Stomach (tissue), 9 donors: ENCODE measurements around the gene FCN1. TPM values are rescaled to one million over a fixed set of nuclear protein-coding genes. Genes with fewer than 3 reads are reported as not detected.

Experiments used
- DNase-seq, 2 donors: peaks; one replicate each; pipeline versions ENCODE4 v3.0.0 to v3.0.0-alpha.2; 2013 to 2019
- H3K27ac ChIP-seq, 5 donors: fragments of 200-600 bp in 4 of 5; sonication (generic) in 4 of 5; one replicate each; pipeline ENCODE4 v1.5.1; 2013 to 2019; ENCODE audit warnings: mild to moderate bottlenecking in 1 of 5, moderate library complexity in 1 of 5
- H3K27me3 ChIP-seq, 3 donors: fragments of 200-600 bp; sonication (generic); one replicate each; pipeline ENCODE4 v1.5.1; 2017 to 2019; ENCODE audit warnings: mixed run types in 1 of 3
- H3K36me3 ChIP-seq, 4 donors: fragments of 200-600 bp; sonication (generic); 1 replicate in 3 of 4; 2 replicates in 1 of 4; pipeline ENCODE4 v1.5.1; 2016 to 2019
- H3K4me1 ChIP-seq, 4 donors: fragments of 200-600 bp; sonication (generic); one replicate each; pipeline ENCODE4 v1.5.1; 2016 to 2019
- H3K4me3 ChIP-seq, 4 donors: fragments of 200-600 bp; sonication (generic) in 3 of 4; one replicate each; pipeline ENCODE4 v1.5.1; 2016 to 2019; ENCODE audit warnings: mild to moderate bottlenecking in 1 of 4
- H3K9me3 ChIP-seq, 4 donors: fragments of 200-600 bp; sonication (generic); one replicate each; pipeline ENCODE4 v1.5.1; 2016 to 2019
- CTCF ChIP-seq, 7 experiments: fragments of 450-650 bp in 4 of 7; fragments of 200-600 bp in 3 of 7; sonication (generic) in 3 of 7; IDR thresholded peaks; one replicate each; pipeline ENCODE4 v1.5.1; 2016 to 2019; ENCODE audit warnings: antibody characterized with exemption in 7 of 7, control low read depth in 2 of 7, mild to moderate bottlenecking in 1 of 7
- EP300 ChIP-seq: sonication (generic); formaldehyde crosslinking; IDR thresholded peaks from one replicate; pipeline ENCODE4 v1.6.1; 2017; ENCODE audit warnings: antibody characterized with exemption
- POLR2A ChIP-seq, 4 donors: fragments of 450-650 bp; IDR thresholded peaks; one replicate each; pipeline ENCODE4 v1.6.1; 2016; ENCODE audit warnings: antibody characterized with exemption in 4 of 4, control low read depth in 2 of 4, mild to moderate bottlenecking in 1 of 4, moderate library complexity in 1 of 4
- POLR2AphosphoS5 ChIP-seq, 3 donors: sonication (generic); formaldehyde crosslinking; IDR thresholded peaks; one replicate each; pipeline ENCODE4 v1.6.1; 2016; ENCODE audit warnings: antibody characterized with exemption in 3 of 3
- WGBS, 5 donors: extraction: QIAGEN DNeasy Blood & Tissue Kit in 3 of 5; methylation state at CpG; one replicate each; pipeline versions ENCODE4 v1.1.5 to v1.1.7; 2013 to 2018; 5-methylcytosine and 5-hydroxymethylcytosine counted together
- intact Hi-C: fragments of 100-400 bp; cut with DNase I; formaldehyde crosslinking; loops from one replicate; pipeline ENCODE4 v1.15.1; 2023; ENCODE audit warnings: low total_unique reads
- polyA plus RNA-seq, 3 donors: library from polyadenylated mRNA; stranded (reverse); fragments of 200-250 nt; gene quantifications; one replicate each; pipeline ENCODE4 v1.2.3, GENCODE V29; 2013
- total RNA-seq, 5 donors: library from RNA; depleted of rRNA; stranded (reverse); fragments of >200 nt; gene quantifications; one replicate each; pipeline versions ENCODE4 v1.1.0 to v1.2.3, GENCODE V29; 2014 to 2016
- donor health status: healthy with polysubstance abuse.
- donor health status: Bipolar disorder and iron deficiency.
- donor health status: healthy.

The FCN1 gene
- total and polyA plus RNA-seq, 8 donors, result 0.38 to 2.8 (median 1.7) TPM; not detected in 4

DNA sequence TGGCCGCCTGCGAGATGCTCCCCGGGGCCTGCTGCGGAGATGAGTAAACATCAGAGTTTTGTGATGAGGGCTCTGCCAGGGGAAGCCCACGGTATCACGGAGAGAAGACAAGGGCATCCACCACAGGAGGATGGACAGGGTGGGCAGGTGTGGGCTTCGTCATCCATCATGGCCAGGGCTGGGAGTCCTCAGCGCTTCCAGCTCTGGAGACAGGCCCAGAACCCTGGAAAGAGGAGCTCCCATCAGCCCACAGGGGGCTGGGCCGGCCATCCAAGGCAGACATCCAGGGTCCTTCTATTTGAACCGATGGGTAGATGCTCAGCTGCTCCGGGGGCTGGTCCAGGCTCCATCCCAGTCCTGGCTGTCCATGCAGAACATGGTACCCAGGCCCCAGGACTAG, 22.1 kb upstream of the FCN1 start:
- Histone ChIP-seq H3K4me1 (peaks cover 0 to 33% (median 12%) of the 10 kb centered on the region in 4 donors), H3K36me3 (no peaks in the 10 kb centered on the region), H3K9me3 (no peaks in the 10 kb centered on the region), H3K27ac (no peak overlapping the region), H3K4me3 (no peak overlapping the region), H3K27me3 (peaks cover 0 to 98% (median 36%) of the 10 kb centered on the region in 3 donors)
- 78 to 86% (median 80%) methylated on average over 6 to 11 of the region's 11 CpGs for WGBS, 5 donors
- intact Hi-C loops, result no loop called here
- DNase-seq, result no peak
- TF ChIP-seq EP300 (no peak), POLR2AphosphoS5 (IDR thresholded peaks at IDR 0.05) (no peak), POLR2A (IDR thresholded peaks at IDR 0.05) (no peak), CTCF (IDR thresholded peaks at IDR 0.05) (no peak)

DNA sequence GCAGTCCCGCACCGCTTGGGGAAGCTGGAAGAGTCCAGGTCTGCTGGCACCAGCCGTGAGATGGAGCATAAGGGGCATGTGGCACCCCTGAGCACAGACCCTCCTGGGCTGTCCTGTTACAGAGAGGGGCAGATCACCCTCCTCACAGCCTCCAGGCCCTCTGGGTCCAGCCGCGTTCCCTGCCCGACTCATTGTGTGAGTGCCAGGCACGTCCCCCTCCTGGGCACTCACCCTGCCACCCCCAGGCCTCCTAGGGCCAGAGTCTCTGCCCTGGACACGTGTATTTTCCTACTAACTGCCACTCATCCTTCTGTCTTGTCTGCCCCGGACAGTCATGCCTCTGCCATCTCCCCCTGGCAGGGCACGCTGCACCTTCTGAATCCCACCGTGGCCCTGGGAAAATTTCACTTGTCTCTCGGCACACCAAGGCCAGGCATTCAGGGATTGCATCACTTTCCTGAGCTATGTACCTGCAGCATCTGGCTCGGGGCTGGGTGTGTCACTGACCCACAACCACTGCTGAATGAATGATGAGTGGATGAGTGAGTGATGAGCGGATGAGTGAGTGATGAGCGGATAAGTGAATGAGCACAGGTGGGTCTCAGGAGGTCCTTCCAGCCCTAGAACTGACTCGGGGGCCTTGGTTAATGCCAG, 21.5 kb upstream of the FCN1 start:
- H3K27ac ChIP-seq, result no peak overlapping the region
- no peak for DNase-seq
- no peaks in the 10 kb centered on the region for H3K36me3 ChIP-seq
- TF ChIP-seq CTCF (IDR thresholded peaks at IDR 0.05), result no peak
- TF ChIP-seq POLR2A (IDR thresholded peaks at IDR 0.05), result no peak
- TF ChIP-seq EP300, result no peak
- TF ChIP-seq POLR2AphosphoS5 (IDR thresholded peaks at IDR 0.05), result no peak
- intact Hi-C loops, result no loop called here
- H3K4me3 ChIP-seq, result no peak overlapping the region
- H3K27me3 ChIP-seq, result peaks cover 0 to 98% (median 33%) of the 10 kb centered on the region in 3 donors
- peaks cover 0 to 30% (median 7%) of the 10 kb centered on the region in 4 donors for H3K4me1 ChIP-seq
- WGBS, 5 donors, result 76 to 85% (median 79%) methylated on average over 15 to 16 of the region's 16 CpGs
- no peaks in the 10 kb centered on the region for H3K9me3 ChIP-seq

DNA sequence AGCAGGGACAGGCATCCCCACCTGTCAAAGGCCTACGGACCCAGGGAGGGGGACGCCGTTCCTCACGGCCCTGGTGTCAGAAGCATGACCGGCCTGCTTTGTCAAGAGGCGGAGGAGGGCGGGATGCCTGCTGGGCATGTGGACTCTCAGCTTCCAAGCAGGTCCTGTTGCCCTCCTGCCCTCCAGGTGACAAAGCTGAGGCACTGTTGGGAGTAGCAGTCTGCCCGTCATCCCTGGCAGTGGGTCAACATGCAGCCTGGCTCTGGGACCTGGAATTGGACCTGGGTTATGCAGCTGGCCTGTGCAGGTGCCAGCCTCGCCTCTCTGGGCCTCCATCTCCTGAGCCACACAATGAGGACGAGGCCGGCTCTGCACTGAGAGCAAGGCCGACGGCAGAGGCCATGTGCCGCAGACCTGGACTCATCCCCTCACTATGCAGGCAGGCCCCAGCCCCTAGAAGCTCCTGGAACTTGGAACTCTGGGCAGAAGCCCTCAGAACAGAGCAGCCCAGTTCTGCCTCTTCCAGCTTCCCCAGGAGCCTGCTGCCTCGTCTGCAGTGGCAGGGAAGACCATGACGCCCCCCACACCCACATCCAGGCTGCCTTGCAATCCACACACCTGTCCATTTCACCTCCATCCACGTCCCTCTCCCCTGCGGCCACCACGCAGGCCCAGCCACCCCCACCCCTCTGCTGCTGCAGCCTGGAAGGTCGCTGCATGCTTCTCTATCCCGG, 20.8 kb upstream of the FCN1 start:
- Histone ChIP-seq H3K4me3 (no peak overlapping the region), H3K27ac (no peak overlapping the region), H3K27me3 (peaks cover 0 to 98% (median 33%) of the 10 kb centered on the region in 3 donors), H3K9me3 (no peaks in the 10 kb centered on the region), H3K36me3 (no peaks in the 10 kb centered on the region), H3K4me1 (peaks cover 0 to 27% (median 4%) of the 10 kb centered on the region in 4 donors)
- intact Hi-C loops, result no loop called here
- TF ChIP-seq POLR2A (IDR thresholded peaks at IDR 0.05), result no peak
- TF ChIP-seq CTCF (IDR thresholded peaks at IDR 0.05), result no peak
- no peak for TF ChIP-seq POLR2AphosphoS5 (IDR thresholded peaks at IDR 0.05)
- TF ChIP-seq EP300, result no peak
- DNase-seq, result no peak
- 58 to 76% (median 67%) methylated on average over 11 to 21 of the region's 21 CpGs for WGBS, 5 donors

DNA sequence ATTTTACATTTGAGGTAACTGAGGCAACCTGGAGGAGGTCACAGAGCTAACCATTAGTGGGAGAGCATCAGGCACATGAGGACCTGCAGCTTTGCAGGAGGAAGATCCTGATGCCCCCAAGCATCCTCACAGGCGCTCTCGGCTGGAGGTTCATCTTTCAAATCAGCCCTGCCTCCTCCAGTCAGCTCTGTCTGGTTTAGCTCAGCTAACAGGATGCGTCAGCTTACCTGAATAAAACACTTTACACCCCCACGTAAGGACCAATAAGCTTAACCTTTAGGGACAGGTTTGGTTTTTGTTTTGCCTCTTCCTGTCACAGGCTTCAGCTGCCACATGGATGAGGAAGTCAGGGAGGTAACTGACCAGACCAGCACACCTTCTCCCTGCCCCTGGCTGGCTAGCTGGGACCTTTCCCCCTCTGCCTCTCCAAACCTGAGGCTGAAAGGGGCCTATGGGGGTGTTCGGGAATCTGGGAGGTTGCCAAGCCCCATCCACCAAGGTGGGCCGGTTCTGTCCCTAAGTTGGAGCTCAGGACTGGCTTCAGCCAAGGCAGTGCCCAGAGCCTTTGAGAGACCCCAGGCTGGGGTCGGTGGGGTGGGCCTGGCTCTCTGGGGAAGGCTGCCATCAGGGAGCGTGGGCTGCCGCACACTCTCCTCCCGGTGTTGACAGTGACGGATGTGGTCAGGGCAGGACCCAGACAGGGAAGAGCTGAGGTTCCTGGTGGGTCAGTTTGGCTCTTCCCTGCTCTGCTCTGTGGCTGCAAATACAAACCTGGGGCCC, 20.0 kb upstream of the FCN1 start:
- Histone ChIP-seq H3K27ac (no peak overlapping the region), H3K27me3 (peaks cover 0 to 98% (median 37%) of the 10 kb centered on the region in 3 donors), H3K4me3 (no peak overlapping the region), H3K9me3 (no peaks in the 10 kb centered on the region), H3K36me3 (no peaks in the 10 kb centered on the region), H3K4me1 (peaks cover 0 to 27% (median 3%) of the 10 kb centered on the region in 4 donors)
- intact Hi-C loops, result no loop called here
- no peak for DNase-seq
- no peak for TF ChIP-seq CTCF (IDR thresholded peaks at IDR 0.05)
- no peak for TF ChIP-seq POLR2A (IDR thresholded peaks at IDR 0.05)
- TF ChIP-seq EP300, result no peak
- no peak for TF ChIP-seq POLR2AphosphoS5 (IDR thresholded peaks at IDR 0.05)
- WGBS, 5 donors, result 60 to 79% (median 70%) methylated on average over 4 to 11 of the region's 11 CpGs
